Prostate gland (tissue), 2 donors: ENCODE data around the gene BRF1. TPM values are rescaled to one million over a fixed set of nuclear protein-coding genes. Genes with fewer than 3 reads are reported as not detected.

Source experiments
- DNase-seq: peaks from one replicate; pipeline ENCODE4 v3.0.0-alpha.2; 2019; ENCODE audit warnings: low spot score
- H3K27ac ChIP-seq, 2 donors: fragments of 200-600 bp; sonication (generic); 2 replicates each; pipeline ENCODE4 v1.5.1; 2017 to 2019
- H3K27me3 ChIP-seq: fragments of 200-600 bp; sonication (generic); replicated peaks from 2 replicates; pipeline ENCODE4 v1.5.1; 2019; ENCODE audit not compliant: insufficient read depth
- H3K36me3 ChIP-seq, 2 donors: fragments of 200-600 bp; sonication (generic); 1 replicate in 1 of 2; 2 replicates in 1 of 2; pipeline versions ENCODE4 v1.5.1 to v1.8.1; 2017 to 2019
- H3K4me1 ChIP-seq: fragments of 200-600 bp; sonication (generic); replicated peaks from 2 replicates; pipeline ENCODE4 v1.5.1; 2019
- H3K4me3 ChIP-seq, 2 donors: fragments of 200-600 bp; sonication (generic); 2 replicates each; pipeline ENCODE4 v1.5.1; 2017 to 2019
- H3K9me3 ChIP-seq: fragments of 200-600 bp; sonication (generic); 2 replicates; pipeline ENCODE4 v1.5.1; 2017
- POLR2A ChIP-seq: fragments of 450-650 bp; IDR thresholded peaks from one replicate; pipeline ENCODE4 v1.6.1; 2016; ENCODE audit warnings: antibody characterized with exemption, mild to moderate bottlenecking
- POLR2AphosphoS5 ChIP-seq: sonication (generic); formaldehyde crosslinking; IDR thresholded peaks from one replicate; pipeline ENCODE4 v1.6.1; 2017; ENCODE audit warnings: antibody characterized with exemption
- WGBS: methylation state at CpG from one replicate; pipeline ENCODE4 v1.1.5; 2018; 5-methylcytosine and 5-hydroxymethylcytosine counted together
- intact Hi-C: fragments of 100-400 bp; cut with DNase I; formaldehyde crosslinking; loops from one replicate; pipeline ENCODE4 v1.14.2; 2022
- total RNA-seq, 2 donors: library from RNA; depleted of rRNA; stranded (reverse); fragments of >200 nt; gene quantifications; one replicate each; pipeline ENCODE4 v1.1.0, GENCODE V29; 2016
- TF ChIP-seq, protein P1 (sequence below), 4 experiments: fragments of 200-600 bp in 2 of 4; fragments of 450-650 bp in 2 of 4; sonication (generic) in 2 of 4; IDR thresholded peaks; 1 replicate in 3 of 4; 2 replicates in 1 of 4; pipeline ENCODE4 v1.5.1; 2016 to 2019; ENCODE audit warnings: antibody characterized with exemption in 4 of 4, mild to moderate bottlenecking in 2 of 4, moderate library complexity in 2 of 4

Gene BRF1
- total RNA-seq, 2 donors from 2014 or later: 64.9 to 88.9 TPM

DNA sequence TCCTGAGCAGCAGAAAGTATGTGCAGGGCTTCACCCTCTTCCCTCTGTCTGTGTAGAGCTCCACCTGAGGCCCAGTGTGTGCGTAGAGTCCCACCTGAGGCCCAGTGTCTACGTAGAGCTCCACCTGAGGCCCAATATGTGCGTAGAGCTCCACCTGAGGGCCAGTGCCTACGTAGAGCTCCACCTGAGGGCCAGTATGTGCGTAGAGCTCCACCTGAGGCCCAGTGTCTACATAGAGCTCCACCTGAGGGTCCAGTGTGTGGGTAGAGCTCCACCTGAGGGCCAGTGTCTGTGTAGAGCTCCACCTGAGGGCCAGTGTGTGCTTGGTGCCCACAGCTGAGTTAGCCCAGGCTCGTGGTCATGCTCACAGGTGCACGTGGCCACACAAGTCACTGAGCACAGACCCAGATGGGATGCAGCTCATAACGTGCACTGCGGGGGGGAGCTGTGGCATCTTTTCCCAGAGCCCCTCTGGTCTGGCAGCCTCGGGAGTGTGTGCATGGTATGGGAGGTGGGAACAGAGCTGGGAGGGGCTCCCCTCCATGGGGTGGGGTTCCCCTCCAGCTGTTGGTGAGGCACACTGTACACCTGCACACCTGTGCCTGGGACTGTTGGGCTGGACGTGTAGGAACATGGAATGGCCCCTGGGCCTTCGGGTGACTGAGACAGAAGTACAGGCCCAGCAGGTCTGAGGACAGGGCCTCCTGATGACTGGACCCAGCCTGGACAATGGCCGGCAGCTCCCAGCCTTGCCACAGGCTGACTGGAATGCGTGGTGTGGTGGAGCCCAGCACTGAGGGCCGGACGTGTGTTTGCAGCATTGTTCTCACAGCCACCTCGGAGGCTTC is 33.8 kb upstream of the BRF1 start:
- no peaks in the 10 kb centered on the region for H3K36me3 ChIP-seq
- TF ChIP-seq POLR2A: no peak
- TF ChIP-seq POLR2AphosphoS5: no peak
- TF ChIP-seq, protein P1, sequence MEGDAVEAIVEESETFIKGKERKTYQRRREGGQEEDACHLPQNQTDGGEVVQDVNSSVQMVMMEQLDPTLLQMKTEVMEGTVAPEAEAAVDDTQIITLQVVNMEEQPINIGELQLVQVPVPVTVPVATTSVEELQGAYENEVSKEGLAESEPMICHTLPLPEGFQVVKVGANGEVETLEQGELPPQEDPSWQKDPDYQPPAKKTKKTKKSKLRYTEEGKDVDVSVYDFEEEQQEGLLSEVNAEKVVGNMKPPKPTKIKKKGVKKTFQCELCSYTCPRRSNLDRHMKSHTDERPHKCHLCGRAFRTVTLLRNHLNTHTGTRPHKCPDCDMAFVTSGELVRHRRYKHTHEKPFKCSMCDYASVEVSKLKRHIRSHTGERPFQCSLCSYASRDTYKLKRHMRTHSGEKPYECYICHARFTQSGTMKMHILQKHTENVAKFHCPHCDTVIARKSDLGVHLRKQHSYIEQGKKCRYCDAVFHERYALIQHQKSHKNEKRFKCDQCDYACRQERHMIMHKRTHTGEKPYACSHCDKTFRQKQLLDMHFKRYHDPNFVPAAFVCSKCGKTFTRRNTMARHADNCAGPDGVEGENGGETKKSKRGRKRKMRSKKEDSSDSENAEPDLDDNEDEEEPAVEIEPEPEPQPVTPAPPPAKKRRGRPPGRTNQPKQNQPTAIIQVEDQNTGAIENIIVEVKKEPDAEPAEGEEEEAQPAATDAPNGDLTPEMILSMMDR (IDR thresholded peaks at IDR 0.05): no peak
- no peak for DNase-seq
- intact Hi-C loops: no loop called here
- WGBS: 84% methylated on average over 16 of the region's 17 CpGs
- no peaks in the 10 kb centered on the region for H3K4me1 ChIP-seq
- no peak overlapping the region for H3K4me3 ChIP-seq
- H3K9me3 ChIP-seq: no peaks in the 10 kb centered on the region
- no peaks in the 10 kb centered on the region for H3K27me3 ChIP-seq
- no peak overlapping the region for H3K27ac ChIP-seq

DNA sequence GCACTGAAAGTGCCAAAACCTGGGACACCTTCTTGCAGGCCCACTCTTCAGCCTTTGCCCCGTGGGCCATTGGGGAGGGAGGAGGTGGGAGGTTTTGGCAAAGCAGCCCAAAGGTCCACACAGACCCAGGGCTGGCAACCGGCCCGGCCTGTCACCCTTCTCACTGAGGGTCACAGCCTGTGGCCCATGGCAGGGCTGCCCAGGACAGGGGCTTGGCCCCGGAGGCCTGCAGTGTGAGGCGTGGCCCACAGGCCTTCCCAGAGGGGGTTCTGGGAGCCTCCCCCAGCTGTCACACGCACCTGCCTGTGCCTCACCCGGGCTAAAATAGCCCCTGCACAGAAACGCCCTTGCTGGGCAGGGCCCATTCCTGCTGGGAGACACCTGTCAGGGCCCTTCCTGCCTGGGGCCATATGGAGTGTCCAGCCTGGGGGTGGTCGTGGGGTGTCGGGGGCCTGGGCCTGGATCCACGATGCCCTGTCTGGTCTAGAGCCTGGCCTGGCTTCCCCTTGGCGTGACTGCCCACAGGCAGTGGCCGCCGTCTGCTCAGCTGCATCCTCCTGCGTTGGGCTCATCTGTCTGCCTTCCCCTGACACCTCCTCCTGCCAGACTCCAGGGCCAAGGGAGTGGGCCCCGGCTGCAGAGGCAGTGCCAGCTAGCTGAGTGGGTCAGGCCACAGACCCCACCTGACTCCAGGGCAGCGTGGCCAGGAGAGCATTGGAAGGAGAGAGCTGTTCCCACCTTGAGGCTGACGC is 33.0 kb upstream of the BRF1 start:
- no peaks in the 10 kb centered on the region for H3K27me3 ChIP-seq
- no peak for DNase-seq
- TF ChIP-seq POLR2AphosphoS5 (no peak), POLR2A (no peak)
- TF ChIP-seq, protein P1 (IDR thresholded peaks at IDR 0.05): no peak
- no peaks in the 10 kb centered on the region for H3K36me3 ChIP-seq
- H3K9me3 ChIP-seq: no peaks in the 10 kb centered on the region
- no peak overlapping the region for H3K4me3 ChIP-seq
- H3K27ac ChIP-seq: no peak overlapping the region
- 83% methylated on average over 18 of the region's 18 CpGs for WGBS
- intact Hi-C loops: no loop called here
- H3K4me1 ChIP-seq: no peaks in the 10 kb centered on the region

DNA sequence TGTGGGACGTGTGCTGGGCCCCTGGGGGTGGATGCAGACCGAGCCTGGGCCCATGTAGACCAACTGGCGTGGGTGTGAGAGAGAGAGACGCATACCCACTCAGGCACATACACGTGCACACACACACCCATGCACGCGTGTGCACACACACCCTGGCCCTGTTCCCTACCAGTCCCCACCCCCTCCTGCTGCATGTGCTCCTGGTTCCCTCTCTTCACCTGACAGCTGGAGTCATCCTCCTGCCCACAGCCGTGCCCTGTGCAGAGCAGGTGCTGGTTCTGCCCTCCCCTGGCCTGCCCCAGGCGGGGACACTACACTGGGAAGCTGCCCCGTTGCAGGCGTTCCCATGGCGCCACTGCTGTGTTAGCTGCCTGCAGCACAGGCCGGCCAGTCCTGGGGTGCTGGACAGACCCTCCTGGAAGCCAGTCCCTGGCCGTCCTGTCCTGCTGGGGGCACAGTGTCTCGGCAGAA is 32.3 kb upstream of the BRF1 start:
- DNase-seq: no peak
- H3K4me3 ChIP-seq: no peak overlapping the region
- no peaks in the 10 kb centered on the region for H3K4me1 ChIP-seq
- TF ChIP-seq POLR2AphosphoS5 (no peak), POLR2A (no peak)
- TF ChIP-seq, protein P1 (IDR thresholded peaks at IDR 0.05): no peak
- intact Hi-C loops: no loop called here
- H3K27ac ChIP-seq: no peak overlapping the region
- no peaks in the 10 kb centered on the region for H3K9me3 ChIP-seq
- H3K27me3 ChIP-seq: no peaks in the 10 kb centered on the region
- 83% methylated on average over 15 of the region's 15 CpGs for WGBS
- H3K36me3 ChIP-seq: no peaks in the 10 kb centered on the region

DNA sequence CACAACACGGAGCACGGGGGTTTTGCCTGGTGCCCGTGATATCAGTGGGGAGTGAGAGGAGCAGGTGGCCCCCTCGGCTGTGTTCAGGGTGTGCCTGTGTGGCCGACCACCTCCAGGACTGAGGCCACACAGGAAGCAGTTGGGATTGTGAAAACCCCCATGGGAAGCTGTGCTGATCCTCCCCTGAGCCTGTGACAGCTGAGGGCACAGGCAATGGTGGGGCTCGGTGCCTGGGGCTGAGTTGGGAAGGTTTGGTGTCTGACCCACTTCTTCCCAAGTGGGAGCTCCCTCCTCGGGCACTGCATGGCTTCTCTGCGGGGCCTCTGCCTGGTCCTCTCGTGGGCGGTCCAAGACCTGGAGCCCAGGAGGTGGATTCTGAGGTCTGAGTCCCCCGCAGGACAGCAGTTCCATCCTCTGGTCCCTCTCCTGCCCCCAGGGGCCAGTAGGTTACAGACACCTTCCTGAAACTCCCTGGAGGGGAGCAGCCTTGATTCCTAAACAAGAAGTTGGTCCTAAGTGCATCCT is 31.6 kb upstream of the BRF1 start:
- intact Hi-C loops: no loop called here
- Histone ChIP-seq H3K27ac (no peak overlapping the region), H3K4me3 (no peak overlapping the region), H3K36me3 (no peaks in the 10 kb centered on the region), H3K9me3 (no peaks in the 10 kb centered on the region), H3K27me3 (no peaks in the 10 kb centered on the region), H3K4me1 (no peaks in the 10 kb centered on the region)
- 77% methylated on average over 11 of the region's 11 CpGs for WGBS
- TF ChIP-seq, protein P1 (IDR thresholded peaks at IDR 0.05): no peak
- no peak for TF ChIP-seq POLR2A
- no peak for TF ChIP-seq POLR2AphosphoS5
- no peak for DNase-seq
